HG03521 (cell line): Measurements from ENCODE around the gene LGI4.

Experiments
- ATAC-seq: cut with Tn5 transposase; IDR thresholded peaks from one replicate; pipeline ENCODE4 v1.9.1; 2021; ENCODE audit warnings: mild to moderate bottlenecking, moderate library complexity; ENCODE audit not compliant: unreplicated experiment

LGI4 gene

DNA sequence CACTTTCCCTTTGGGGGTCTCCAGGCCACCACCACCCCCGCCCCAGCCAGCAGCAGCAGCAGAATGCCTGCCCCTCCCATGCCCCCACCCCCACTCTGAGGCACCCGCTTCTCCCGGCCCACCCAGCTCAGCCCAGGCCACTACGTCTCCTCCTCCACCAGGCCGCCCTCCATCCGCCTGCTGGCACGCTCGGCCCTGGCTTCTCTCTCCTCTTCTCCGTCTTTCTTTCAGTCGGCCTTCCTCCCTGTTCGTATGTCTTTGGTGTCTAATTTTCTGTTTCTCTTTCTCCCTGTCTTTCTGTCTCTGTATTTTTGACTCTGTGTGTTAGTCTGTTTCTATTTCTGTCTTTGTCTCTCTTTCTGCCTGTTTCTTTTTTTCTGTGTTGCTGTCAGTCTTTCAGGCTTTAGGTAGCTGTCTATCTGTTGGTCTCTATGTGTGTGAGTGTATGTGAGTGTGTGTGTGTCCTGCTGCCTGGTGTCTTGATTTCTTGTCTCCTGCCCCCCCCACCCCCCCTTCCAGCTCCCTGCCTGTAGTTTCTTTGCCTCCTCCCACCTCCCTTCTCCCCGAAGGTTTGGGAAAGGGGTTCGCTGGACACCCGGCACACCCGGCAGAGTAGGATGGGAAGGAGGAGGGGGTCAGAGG is at the start of gene LGI4:
LGI4 (minus strand) TSS at position 459 of the 642 bp plus-strand sequence; CDS start at position 80, 379 bp downstream.
- no peak for ATAC-seq

GRCh38 chr19:35184267-35184666 is 49.4 kb upstream of the LGI4 start:
- ATAC-seq: no peak

GRCh38 chr19:35181387-35181786 is 46.5 kb upstream of the LGI4 start:
- ATAC-seq: no peak

DNA sequence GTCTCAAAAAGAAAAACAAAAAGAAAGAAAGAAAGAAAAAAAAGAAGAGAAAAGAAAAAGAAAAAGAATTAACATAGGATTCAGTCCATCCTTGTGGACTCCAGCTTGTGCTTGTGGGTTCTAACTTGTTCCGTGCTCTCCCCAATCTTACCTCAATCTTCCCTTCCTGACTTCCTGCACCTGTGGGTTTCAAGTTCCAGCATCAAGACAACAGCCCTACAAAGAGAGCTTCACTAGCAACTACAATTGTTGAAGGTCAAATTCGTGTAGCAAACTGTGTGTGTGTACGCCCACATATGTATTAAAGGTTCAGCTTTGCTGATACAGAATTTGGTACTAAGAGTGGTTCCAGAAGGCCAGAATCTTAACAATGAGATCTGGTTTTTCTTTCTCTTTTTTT is 45.0 kb upstream of the LGI4 start:
- ATAC-seq: no peak

GRCh38 chr19:35178701-35179100 is 43.8 kb upstream of the LGI4 start:
- no peak for ATAC-seq

- ATAC-seq: no peak
These were observed 42.8 kb upstream of the LGI4 start for GRCh38 chr19:35177377-35178274.

DNA sequence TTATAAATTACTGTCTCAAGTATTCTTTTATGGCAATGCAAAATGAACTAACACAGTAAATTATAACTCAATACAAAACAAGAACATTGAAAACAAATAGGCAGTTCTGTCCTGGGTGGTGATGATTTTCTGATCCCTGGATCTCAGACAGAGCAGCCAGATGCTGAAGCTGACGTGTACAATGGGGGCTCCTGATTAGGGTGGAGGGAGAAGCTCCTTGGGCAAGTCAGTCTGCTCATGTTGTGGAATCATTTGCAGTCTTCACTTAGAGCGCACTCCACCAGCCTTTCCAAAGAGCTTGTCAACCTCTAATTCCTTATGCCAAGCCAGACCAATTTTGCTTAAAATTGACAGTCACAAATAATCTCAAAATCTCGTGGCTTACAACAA is 41.3 kb upstream of the LGI4 start:
- no peak for ATAC-seq

DNA sequence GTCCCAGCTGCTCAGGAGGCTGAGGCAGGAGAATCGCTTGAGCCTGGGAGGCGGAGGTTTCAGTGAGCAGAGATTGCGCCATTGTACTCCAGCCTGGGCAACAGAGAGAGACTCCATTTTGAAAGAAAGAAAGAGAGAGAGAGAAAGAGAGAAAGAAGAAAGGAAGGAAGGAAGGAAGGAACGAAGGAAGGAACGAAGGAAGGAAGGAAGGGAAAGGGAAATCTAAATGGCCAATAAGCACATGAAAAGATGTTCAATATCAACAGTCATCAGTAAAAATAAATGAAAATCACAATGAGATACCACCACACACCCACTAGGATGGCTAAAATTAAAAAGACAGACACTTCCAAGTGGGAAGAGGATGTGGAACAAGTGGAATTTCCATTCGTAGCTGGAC is 39.4 kb upstream of the LGI4 start:
- no peak for ATAC-seq

- no peak for ATAC-seq
These were observed 36.9 kb upstream of the LGI4 start for GRCh38 chr19:35171730-35172129.

- no peak for ATAC-seq
These were observed 35.7 kb upstream of the LGI4 start for GRCh38 chr19:35170359-35171061.

- ATAC-seq: no peak
These were observed 34.5 kb upstream of the LGI4 start for GRCh38 chr19:35169221-35169995.

GRCh38 chr19:35168196-35168595 is 33.3 kb upstream of the LGI4 start:
- ATAC-seq: no peak

- no peak for ATAC-seq
These were observed 32.6 kb upstream of the LGI4 start for GRCh38 chr19:35167251-35168119.

DNA sequence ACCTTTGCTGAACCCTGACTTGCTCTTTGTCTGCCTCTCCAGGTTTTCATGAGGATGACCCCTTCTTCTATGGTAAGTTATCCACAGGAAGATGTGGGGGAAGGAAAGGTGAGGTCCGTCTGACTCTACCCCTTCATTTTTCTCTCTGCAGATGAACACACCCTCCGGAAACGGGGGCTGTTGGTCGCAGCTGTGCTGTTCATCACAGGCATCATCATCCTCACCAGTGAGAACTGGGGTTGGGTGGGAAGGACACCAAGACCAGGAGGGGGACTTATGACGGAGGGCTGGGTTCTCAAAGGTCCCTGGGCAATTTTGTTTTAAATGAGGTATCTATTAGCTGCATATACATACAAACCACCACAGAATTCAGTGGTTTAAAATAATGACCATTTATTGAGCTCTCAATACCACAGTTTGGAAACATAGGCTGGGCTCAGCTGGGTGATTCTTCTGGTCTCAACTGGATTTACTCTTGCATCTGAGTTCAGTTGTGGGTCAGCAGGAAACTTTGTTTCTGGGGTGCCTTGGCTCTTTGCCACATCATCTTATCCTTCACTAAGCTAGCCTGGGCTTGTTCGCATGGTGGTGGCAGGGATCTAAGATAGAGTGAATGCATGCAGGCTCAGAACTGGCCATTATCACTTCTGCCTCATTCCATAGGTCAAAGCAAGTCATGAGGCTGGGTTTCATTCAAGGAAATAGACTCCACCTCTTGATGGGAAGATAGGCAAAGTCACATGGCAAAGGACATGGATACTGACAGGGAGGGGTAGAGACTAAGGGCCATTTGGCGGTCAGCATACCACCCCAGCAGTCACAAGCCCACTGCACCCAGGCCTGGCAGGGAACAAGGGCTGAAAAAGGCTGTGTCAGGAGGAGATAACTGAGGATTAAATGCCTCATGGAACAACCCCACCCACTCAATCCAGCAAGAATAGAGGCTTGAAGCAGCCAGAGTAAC is 31.5 kb upstream of the LGI4 start:
- ATAC-seq: no peak

DNA sequence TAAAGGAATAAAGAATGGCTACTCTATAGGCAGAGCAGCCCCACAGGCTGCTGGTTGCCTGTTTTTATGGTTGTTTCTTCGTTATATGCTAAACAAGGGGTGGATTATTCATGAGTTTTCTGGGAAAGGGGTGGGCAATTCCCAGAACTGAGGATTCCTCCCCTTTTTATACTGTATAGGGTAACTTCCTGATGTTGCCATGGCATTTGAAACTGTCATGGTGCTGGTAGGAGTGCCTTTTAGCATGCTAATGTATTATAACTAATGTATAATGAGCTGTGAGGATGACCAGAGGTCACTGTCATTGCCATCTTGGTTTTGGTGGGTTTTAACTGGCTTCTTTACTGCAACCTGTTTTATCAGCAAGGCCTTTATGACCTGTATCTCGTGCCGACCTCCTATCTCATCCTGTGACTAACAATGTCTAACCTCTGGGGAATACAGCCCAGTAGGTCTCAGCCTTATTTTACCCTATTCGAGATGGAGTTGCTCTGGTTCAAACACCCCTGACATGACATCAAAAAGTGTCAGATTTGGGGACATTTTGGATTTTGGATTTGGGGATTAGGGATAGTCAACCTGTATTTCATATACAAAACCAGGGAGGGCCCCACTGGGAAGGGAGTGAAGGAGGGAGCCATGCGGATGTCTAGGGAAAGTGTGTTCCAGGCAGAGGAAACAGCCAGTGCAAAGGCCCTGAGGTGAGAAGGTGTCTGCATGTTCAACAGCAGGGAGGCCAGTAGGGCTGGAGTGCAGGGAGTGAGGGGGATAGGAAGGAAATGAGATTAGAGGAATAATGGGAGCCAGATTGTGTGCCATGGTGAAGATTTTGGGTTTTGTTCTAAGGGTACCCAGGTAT is 30.6 kb upstream of the LGI4 start:
- ATAC-seq: no peak

- ATAC-seq: no peak
These were observed 29.6 kb upstream of the LGI4 start for GRCh38 chr19:35164418-35164817.

DNA sequence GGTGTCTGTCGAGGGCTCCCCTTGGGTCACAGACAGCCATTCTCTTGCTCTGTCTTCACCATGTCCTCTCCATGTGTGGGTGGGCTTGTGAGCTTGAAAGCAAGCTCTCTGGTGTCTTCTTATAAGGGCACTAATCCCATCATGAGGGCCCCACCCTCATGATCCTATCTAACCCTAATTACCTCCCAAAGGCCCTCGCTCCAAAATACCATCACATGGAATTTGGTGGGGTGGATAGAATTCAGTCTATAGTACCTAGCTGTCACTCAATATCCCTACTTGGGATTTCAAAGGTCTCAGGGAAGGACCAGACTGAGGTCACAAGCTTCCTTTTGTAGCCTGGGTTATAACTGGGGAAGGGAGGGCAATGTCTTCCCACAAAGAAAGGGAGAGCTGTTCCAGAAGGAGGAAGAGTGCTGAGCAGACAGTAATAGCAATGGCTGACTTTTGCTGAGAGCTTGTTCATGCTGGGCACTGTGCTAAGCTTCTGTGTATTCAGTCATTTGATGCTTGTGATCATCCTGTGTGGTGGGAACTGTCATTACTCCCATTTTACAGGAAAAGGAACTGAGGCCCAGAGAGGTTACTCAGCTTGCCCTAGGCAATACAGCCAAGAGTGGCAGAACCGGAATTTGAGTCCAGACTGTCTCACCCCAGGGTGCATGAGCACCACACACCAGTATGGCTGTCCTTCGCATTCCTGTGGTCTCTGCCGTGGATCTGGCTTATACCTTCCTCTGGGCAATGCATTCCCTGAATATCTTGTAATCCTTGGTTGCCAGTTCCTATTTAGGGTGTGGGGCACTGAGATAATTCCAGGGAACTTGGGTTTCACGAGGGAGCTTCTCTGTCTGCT is 27.8 kb upstream of the LGI4 start:
- no peak for ATAC-seq
